ENCODE data around the gene USP12.

Gene USP12

GRCh38 chr13:27039171-27039701 lies 132.4 kb downstream of the USP12 start:
- no peak for DNase-seq (ENCODE audit: low read depth, low spot score)
- TF ChIP-seq EZH2 (IDR thresholded peaks at IDR 0.05) (no peak), POLR2AphosphoS5 (IDR thresholded peaks at IDR 0.05; ENCODE audit: borderline replicate concordance, low read depth, low read length) (no peak), FOXP2 (optimal IDR thresholded peaks at IDR 0.05; ENCODE audit: control extremely low read depth, extremely low read length, insufficient read depth) (no peak)
- Histone ChIP-seq H3K4me3 (no peak overlapping the region), H3K9me3 (ENCODE audit: low read depth, low read length) (no peaks in the 10 kb centered on the region), H3K9ac (ENCODE audit: insufficient read length) (no peak overlapping the region), H3K36me3 (ENCODE audit: insufficient read depth, low read length) (no peaks in the 10 kb centered on the region), H3K27ac (peak overlapping the region; percentile 38; the same call in 1 of the 2 replicates)

- H3K27ac ChIP-seq = no peak overlapping the region
- no peak for TF ChIP-seq EZH2 (IDR thresholded peaks at IDR 0.05)
- TF ChIP-seq POLR2AphosphoS5 (IDR thresholded peaks at IDR 0.05; ENCODE audit: borderline replicate concordance, low read depth, low read length) = no peak
- TF ChIP-seq FOXP2 (optimal IDR thresholded peaks at IDR 0.05; ENCODE audit: control extremely low read depth, extremely low read length, insufficient read depth) = no peak
- H3K36me3 ChIP-seq (ENCODE audit: insufficient read depth, low read length) = no peaks in the 10 kb centered on the region
- H3K9ac ChIP-seq (ENCODE audit: insufficient read length) = no peak overlapping the region
- DNase-seq (ENCODE audit: low read depth, low spot score) = no peak
- no peak overlapping the region for H3K4me3 ChIP-seq
- H3K9me3 ChIP-seq (ENCODE audit: low read depth, low read length) = no peaks in the 10 kb centered on the region
Measured at GRCh38 chr13:27038323-27038722, 133.3 kb downstream of the USP12 start.

- Histone ChIP-seq H3K4me3 (no peak overlapping the region), H3K9me3 (ENCODE audit: low read depth, low read length) (no peaks in the 10 kb centered on the region), H3K27ac (no peak overlapping the region), H3K9ac (ENCODE audit: insufficient read length) (no peak overlapping the region), H3K36me3 (ENCODE audit: insufficient read depth, low read length) (no peaks in the 10 kb centered on the region)
- TF ChIP-seq EZH2 (IDR thresholded peaks at IDR 0.05) (no peak), FOXP2 (optimal IDR thresholded peaks at IDR 0.05; ENCODE audit: control extremely low read depth, extremely low read length, insufficient read depth) (no peak), POLR2AphosphoS5 (IDR thresholded peaks at IDR 0.05; ENCODE audit: borderline replicate concordance, low read depth, low read length) (no peak)
- no peak for DNase-seq (ENCODE audit: low read depth, low spot score)
Measured at GRCh38 chr13:27037571-27037970, 134.0 kb downstream of the USP12 start.

GRCh38 chr13:27037171-27037570 lies 134.4 kb downstream of the USP12 start:
- H3K27ac ChIP-seq = no peak overlapping the region
- DNase-seq (ENCODE audit: low read depth, low spot score) = no peak
- H3K9ac ChIP-seq (ENCODE audit: insufficient read length) = no peak overlapping the region
- TF ChIP-seq POLR2AphosphoS5 (IDR thresholded peaks at IDR 0.05; ENCODE audit: borderline replicate concordance, low read depth, low read length) (no peak), FOXP2 (optimal IDR thresholded peaks at IDR 0.05; ENCODE audit: control extremely low read depth, extremely low read length, insufficient read depth) (no peak), EZH2 (IDR thresholded peaks at IDR 0.05) (no peak)
- no peak overlapping the region for H3K4me3 ChIP-seq
- no peaks in the 10 kb centered on the region for H3K9me3 ChIP-seq (ENCODE audit: low read depth, low read length)
- no peaks in the 10 kb centered on the region for H3K36me3 ChIP-seq (ENCODE audit: insufficient read depth, low read length)

GRCh38 chr13:27036236-27036981 lies 135.2 kb downstream of the USP12 start:
- DNase-seq (ENCODE audit: low read depth, low spot score) = no peak
- H3K27ac ChIP-seq = no peak overlapping the region
- no peak for TF ChIP-seq FOXP2 (optimal IDR thresholded peaks at IDR 0.05; ENCODE audit: control extremely low read depth, extremely low read length, insufficient read depth)
- no peak for TF ChIP-seq POLR2AphosphoS5 (IDR thresholded peaks at IDR 0.05; ENCODE audit: borderline replicate concordance, low read depth, low read length)
- TF ChIP-seq EZH2 (IDR thresholded peaks at IDR 0.05) = no peak

GRCh38 chr13:27035892-27036235 lies 135.7 kb downstream of the USP12 start:
- Histone ChIP-seq H3K9me3 (ENCODE audit: low read depth, low read length) (no peaks in the 10 kb centered on the region), H3K9ac (ENCODE audit: insufficient read length) (no peak overlapping the region), H3K36me3 (ENCODE audit: insufficient read depth, low read length) (no peaks in the 10 kb centered on the region), H3K4me3 (no peak overlapping the region), H3K27ac (no peak overlapping the region)
- no peak for TF ChIP-seq POLR2AphosphoS5 (IDR thresholded peaks at IDR 0.05; ENCODE audit: borderline replicate concordance, low read depth, low read length)
- no peak for TF ChIP-seq EZH2 (IDR thresholded peaks at IDR 0.05)
- TF ChIP-seq FOXP2 (optimal IDR thresholded peaks at IDR 0.05; ENCODE audit: control extremely low read depth, extremely low read length, insufficient read depth) = no peak
- DNase-seq (ENCODE audit: low read depth, low spot score) = no peak

More at GRCh38 chr13:27036236-27036981, 135.2 kb downstream of the USP12 start:
- no peak overlapping the region for H3K4me3 ChIP-seq
- no peak overlapping the region for H3K9ac ChIP-seq (ENCODE audit: insufficient read length)
- H3K36me3 ChIP-seq (ENCODE audit: insufficient read depth, low read length) = no peaks in the 10 kb centered on the region
- H3K9me3 ChIP-seq (ENCODE audit: low read depth, low read length) = no peaks in the 10 kb centered on the region

GRCh38 chr13:27034678-27035111 lies 136.9 kb downstream of the USP12 start:
- H3K4me3 ChIP-seq = no peak overlapping the region
- TF ChIP-seq EZH2 (IDR thresholded peaks at IDR 0.05) (no peak), FOXP2 (optimal IDR thresholded peaks at IDR 0.05; ENCODE audit: control extremely low read depth, extremely low read length, insufficient read depth) (no peak), POLR2AphosphoS5 (IDR thresholded peaks at IDR 0.05; ENCODE audit: borderline replicate concordance, low read depth, low read length) (no peak)
- H3K9me3 ChIP-seq (ENCODE audit: low read depth, low read length) = no peaks in the 10 kb centered on the region
- no peak for DNase-seq (ENCODE audit: low read depth, low spot score)
- no peak overlapping the region for H3K27ac ChIP-seq
- H3K9ac ChIP-seq (ENCODE audit: insufficient read length) = no peak overlapping the region
- H3K36me3 ChIP-seq (ENCODE audit: insufficient read depth, low read length) = no peaks in the 10 kb centered on the region

- no peak for DNase-seq (ENCODE audit: low read depth, low spot score)
Measured at GRCh38 chr13:27028683-27029480, 142.7 kb downstream of the USP12 start.

More at GRCh38 chr13:27028683-27029480, 142.7 kb downstream of the USP12 start:
- TF ChIP-seq EZH2 (IDR thresholded peaks at IDR 0.05) (no peak), POLR2AphosphoS5 (IDR thresholded peaks at IDR 0.05; ENCODE audit: borderline replicate concordance, low read depth, low read length) (no peak), FOXP2 (optimal IDR thresholded peaks at IDR 0.05; ENCODE audit: control extremely low read depth, extremely low read length, insufficient read depth) (no peak)
- Histone ChIP-seq H3K9me3 (ENCODE audit: low read depth, low read length) (no peaks in the 10 kb centered on the region), H3K4me3 (no peak overlapping the region), H3K9ac (ENCODE audit: insufficient read length) (no peak overlapping the region), H3K36me3 (ENCODE audit: insufficient read depth, low read length) (no peaks in the 10 kb centered on the region), H3K27ac (no peak overlapping the region)

All from SK-N-MC (cell line).